ENCODE results near the gene HSFX4. TPM values are rescaled to one million over a fixed set of nuclear protein-coding genes. Genes with fewer than 3 reads are reported as not detected.

HSFX4 gene
- total and polyA plus RNA-seq, 2 experiments from 2014 or later = not detected

DNA sequence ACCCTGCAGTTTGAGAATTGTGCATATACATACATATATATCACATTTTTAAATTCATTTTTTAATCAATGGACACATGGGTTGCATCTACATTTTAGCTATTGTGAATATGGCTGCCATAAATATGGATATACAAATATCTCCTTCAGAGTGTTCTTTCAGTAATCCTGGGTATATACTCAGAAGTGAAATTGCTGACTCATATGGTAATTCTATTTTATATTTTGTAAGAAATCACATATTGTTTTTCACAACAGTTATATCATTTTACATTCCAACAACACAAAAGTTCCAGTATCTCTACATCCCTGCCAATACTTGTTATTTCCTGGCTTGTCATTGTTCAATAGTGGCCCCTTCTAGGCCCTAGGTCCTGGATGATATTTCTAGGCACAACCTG is 20.6 kb upstream of the HSFX4 start (continued):
- TF ChIP-seq POLR2AphosphoS5 (IDR thresholded peaks at IDR 0.05; ENCODE audit: low read depth) (no peak), JUNB (IDR thresholded peaks at IDR 0.05; ENCODE audit: unreplicated experiment) (no peak)

DNA sequence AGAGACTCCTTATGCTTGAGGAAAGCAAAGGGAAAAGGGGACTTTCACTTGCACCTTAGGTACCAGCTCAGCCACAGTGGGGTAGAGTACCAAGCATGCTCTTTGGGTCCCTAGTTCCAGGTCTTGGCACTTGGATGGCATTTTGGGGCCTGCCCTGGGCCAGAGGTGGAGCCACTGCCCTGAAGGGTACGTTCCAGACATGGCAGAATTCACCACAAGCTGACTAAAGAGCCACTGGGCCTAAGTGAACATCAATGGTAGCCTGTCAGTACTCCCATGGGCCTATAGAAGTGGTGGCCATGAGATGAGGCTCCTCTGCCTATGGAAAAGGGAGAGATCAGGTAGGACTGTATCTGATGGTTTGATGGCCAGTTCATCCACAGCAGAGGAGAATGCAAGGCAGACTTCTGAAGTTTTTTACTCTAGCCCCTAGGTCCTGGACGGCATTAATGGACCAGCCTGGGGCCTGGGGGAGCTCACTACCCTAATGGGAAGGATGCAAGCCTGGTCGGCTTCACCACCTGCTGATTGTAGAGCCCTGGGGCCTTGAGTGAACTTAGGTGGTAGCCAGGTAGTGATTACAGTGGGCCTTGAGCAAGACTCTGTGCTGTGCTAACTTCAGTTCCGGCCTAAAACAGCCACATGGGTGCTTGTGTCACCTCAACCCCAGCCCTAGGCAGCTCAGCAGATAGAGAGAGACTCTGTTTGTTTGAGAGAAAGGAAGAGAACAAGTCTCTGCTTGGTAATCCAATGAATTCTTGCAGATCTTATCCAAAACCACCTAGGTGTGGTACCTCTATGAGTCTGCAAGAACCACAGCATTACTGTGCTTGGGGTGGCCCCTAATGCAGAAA is 19.8 kb upstream of the HSFX4 start:
- no peak for DNase-seq (ENCODE audit: low spot score)
- Histone ChIP-seq H3K27ac (ENCODE audit: low read depth) (no peak overlapping the region), H3F3A (replicated peaks; ENCODE audit: low read depth) (no peaks in the 10 kb centered on the region), H3K4me3 (no peak overlapping the region), H4K20me1 (replicated peaks; ENCODE audit: insufficient read depth) (no peaks in the 10 kb centered on the region), H3K4me1 (ENCODE audit: insufficient read depth) (no peaks in the 10 kb centered on the region), H3K27me3 (ENCODE audit: insufficient read depth) (no peaks in the 10 kb centered on the region), H3K36me3 (ENCODE audit: insufficient read depth) (no peaks in the 10 kb centered on the region), H3K79me2 (replicated peaks; ENCODE audit: insufficient read depth) (no peaks in the 10 kb centered on the region), H2AFZ (no peak overlapping the region), H3K4me2 (no peak overlapping the region), H3K9me2 (ENCODE audit: insufficient read depth) (no peaks in the 10 kb centered on the region)
- Mint-ChIP-seq H3K9me3 (no peaks in the 10 kb centered on the region), H3K27ac (no peak overlapping the region), H3K4me1 (peaks cover 4% of the 10 kb centered on the region; the same call in 2 of the 3 replicates), H3K36me3 (ENCODE audit: low read depth) (no peaks in the 10 kb centered on the region; the same call in 2 of the 3 replicates), H3K4me3 (no peak overlapping the region), H3K27me3 (ENCODE audit: insufficient read depth, low read depth, poor library complexity) (peaks cover 3% of the 10 kb centered on the region)
- ATAC-seq = no peak
- TF ChIP-seq, protein P1, sequence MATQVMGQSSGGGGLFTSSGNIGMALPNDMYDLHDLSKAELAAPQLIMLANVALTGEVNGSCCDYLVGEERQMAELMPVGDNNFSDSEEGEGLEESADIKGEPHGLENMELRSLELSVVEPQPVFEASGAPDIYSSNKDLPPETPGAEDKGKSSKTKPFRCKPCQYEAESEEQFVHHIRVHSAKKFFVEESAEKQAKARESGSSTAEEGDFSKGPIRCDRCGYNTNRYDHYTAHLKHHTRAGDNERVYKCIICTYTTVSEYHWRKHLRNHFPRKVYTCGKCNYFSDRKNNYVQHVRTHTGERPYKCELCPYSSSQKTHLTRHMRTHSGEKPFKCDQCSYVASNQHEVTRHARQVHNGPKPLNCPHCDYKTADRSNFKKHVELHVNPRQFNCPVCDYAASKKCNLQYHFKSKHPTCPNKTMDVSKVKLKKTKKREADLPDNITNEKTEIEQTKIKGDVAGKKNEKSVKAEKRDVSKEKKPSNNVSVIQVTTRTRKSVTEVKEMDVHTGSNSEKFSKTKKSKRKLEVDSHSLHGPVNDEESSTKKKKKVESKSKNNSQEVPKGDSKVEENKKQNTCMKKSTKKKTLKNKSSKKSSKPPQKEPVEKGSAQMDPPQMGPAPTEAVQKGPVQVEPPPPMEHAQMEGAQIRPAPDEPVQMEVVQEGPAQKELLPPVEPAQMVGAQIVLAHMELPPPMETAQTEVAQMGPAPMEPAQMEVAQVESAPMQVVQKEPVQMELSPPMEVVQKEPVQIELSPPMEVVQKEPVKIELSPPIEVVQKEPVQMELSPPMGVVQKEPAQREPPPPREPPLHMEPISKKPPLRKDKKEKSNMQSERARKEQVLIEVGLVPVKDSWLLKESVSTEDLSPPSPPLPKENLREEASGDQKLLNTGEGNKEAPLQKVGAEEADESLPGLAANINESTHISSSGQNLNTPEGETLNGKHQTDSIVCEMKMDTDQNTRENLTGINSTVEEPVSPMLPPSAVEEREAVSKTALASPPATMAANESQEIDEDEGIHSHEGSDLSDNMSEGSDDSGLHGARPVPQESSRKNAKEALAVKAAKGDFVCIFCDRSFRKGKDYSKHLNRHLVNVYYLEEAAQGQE (IDR thresholded peaks at IDR 0.05; ENCODE audit: unreplicated experiment) = no peak
- TF ChIP-seq STAT1 (IDR thresholded peaks at IDR 0.05; ENCODE audit: unreplicated experiment) (no peak), ZNF331 (CRISPR knock-in tag; IDR thresholded peaks at IDR 0.05; ENCODE audit: low read depth) (no peak), CREB1 (CRISPR knock-in tag; IDR thresholded peaks at IDR 0.05; ENCODE audit: low read depth) (no peak), POLR2AphosphoS5 (IDR thresholded peaks at IDR 0.05; ENCODE audit: low read depth) (no peak), EZH2 (IDR thresholded peaks at IDR 0.05; ENCODE audit: low read depth, unreplicated experiment) (no peak), EZH2phosphoT487 (IDR thresholded peaks at IDR 0.05; ENCODE audit: unreplicated experiment) (no peak), JUNB (IDR thresholded peaks at IDR 0.05; ENCODE audit: unreplicated experiment) (no peak)
- TF ChIP-seq, protein P2, sequence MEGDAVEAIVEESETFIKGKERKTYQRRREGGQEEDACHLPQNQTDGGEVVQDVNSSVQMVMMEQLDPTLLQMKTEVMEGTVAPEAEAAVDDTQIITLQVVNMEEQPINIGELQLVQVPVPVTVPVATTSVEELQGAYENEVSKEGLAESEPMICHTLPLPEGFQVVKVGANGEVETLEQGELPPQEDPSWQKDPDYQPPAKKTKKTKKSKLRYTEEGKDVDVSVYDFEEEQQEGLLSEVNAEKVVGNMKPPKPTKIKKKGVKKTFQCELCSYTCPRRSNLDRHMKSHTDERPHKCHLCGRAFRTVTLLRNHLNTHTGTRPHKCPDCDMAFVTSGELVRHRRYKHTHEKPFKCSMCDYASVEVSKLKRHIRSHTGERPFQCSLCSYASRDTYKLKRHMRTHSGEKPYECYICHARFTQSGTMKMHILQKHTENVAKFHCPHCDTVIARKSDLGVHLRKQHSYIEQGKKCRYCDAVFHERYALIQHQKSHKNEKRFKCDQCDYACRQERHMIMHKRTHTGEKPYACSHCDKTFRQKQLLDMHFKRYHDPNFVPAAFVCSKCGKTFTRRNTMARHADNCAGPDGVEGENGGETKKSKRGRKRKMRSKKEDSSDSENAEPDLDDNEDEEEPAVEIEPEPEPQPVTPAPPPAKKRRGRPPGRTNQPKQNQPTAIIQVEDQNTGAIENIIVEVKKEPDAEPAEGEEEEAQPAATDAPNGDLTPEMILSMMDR (conservative IDR thresholded peaks at IDR 0.05; ENCODE audit: low read depth in 2 of 2) = no peak
- TF ChIP-seq, protein P3, sequence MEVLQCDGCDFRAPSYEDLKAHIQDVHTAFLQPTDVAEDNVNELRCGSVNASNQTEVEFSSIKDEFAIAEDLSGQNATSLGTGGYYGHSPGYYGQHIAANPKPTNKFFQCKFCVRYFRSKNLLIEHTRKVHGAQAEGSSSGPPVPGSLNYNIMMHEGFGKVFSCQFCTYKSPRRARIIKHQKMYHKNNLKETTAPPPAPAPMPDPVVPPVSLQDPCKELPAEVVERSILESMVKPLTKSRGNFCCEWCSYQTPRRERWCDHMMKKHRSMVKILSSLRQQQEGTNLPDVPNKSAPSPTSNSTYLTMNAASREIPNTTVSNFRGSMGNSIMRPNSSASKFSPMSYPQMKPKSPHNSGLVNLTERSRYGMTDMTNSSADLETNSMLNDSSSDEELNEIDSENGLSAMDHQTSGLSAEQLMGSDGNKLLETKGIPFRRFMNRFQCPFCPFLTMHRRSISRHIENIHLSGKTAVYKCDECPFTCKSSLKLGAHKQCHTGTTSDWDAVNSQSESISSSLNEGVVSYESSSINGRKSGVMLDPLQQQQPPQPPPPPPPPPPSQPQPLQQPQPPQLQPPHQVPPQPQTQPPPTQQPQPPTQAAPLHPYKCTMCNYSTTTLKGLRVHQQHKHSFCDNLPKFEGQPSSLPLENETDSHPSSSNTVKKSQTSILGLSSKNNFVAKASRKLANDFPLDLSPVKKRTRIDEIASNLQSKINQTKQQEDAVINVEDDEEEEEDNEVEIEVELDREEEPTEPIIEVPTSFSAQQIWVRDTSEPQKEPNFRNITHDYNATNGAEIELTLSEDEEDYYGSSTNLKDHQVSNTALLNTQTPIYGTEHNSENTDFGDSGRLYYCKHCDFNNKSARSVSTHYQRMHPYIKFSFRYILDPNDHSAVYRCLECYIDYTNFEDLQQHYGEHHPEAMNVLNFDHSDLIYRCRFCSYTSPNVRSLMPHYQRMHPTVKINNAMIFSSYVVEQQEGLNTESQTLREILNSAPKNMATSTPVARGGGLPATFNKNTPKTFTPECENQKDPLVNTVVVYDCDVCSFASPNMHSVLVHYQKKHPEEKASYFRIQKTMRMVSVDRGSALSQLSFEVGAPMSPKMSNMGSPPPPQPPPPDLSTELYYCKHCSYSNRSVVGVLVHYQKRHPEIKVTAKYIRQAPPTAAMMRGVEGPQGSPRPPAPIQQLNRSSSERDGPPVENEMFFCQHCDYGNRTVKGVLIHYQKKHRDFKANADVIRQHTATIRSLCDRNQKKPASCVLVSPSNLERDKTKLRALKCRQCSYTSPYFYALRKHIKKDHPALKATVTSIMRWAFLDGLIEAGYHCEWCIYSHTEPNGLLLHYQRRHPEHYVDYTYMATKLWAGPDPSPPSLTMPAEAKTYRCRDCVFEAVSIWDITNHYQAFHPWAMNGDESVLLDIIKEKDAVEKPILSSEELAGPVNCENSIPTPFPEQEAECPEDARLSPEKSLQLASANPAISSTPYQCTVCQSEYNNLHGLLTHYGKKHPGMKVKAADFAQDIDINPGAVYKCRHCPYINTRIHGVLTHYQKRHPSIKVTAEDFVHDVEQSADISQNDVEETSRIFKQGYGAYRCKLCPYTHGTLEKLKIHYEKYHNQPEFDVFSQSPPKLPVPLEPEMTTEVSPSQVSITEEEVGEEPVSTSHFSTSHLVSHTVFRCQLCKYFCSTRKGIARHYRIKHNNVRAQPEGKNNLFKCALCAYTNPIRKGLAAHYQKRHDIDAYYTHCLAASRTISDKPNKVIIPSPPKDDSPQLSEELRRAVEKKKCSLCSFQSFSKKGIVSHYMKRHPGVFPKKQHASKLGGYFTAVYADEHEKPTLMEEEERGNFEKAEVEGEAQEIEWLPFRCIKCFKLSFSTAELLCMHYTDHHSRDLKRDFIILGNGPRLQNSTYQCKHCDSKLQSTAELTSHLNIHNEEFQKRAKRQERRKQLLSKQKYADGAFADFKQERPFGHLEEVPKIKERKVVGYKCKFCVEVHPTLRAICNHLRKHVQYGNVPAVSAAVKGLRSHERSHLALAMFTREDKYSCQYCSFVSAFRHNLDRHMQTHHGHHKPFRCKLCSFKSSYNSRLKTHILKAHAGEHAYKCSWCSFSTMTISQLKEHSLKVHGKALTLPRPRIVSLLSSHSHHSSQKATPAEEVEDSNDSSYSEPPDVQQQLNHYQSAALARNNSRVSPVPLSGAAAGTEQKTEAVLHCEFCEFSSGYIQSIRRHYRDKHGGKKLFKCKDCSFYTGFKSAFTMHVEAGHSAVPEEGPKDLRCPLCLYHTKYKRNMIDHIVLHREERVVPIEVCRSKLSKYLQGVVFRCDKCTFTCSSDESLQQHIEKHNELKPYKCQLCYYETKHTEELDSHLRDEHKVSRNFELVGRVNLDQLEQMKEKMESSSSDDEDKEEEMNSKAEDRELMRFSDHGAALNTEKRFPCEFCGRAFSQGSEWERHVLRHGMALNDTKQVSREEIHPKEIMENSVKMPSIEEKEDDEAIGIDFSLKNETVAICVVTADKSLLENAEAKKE (CRISPR knock-in tag; IDR thresholded peaks at IDR 0.05) = no peak
